Endothelial cell (in vitro differentiated cells): Measurements from ENCODE around the gene RRP36. TPM values are rescaled to one million over a fixed set of nuclear protein-coding genes. Genes with fewer than 3 reads are reported as not detected.

Experiments
- DNase-seq: peaks from one replicate; pipeline ENCODE4 v3.0.0; 2021; ENCODE audit warnings: low spot score
- H3K27ac Mint-ChIP-seq: one replicate; pipeline ENCODE4 v1.8.0; 2021; ENCODE audit warnings: mixed read lengths, inconsistent platforms; ENCODE audit not compliant: unreplicated experiment
- H3K27me3 Mint-ChIP-seq: one replicate; pipeline ENCODE4 v1.8.0; 2021; ENCODE audit warnings: mild to moderate bottlenecking, moderate library complexity, mixed read lengths, inconsistent platforms; ENCODE audit not compliant: unreplicated experiment
- H3K36me3 Mint-ChIP-seq: one replicate; pipeline ENCODE4 v1.8.0; 2021; ENCODE audit warnings: mild to moderate bottlenecking, low read depth, mixed read lengths, inconsistent platforms; ENCODE audit not compliant: unreplicated experiment
- H3K4me1 Mint-ChIP-seq: one replicate; pipeline ENCODE4 v1.8.0; 2021; ENCODE audit warnings: mild to moderate bottlenecking, mixed read lengths, inconsistent platforms; ENCODE audit not compliant: unreplicated experiment
- H3K4me3 Mint-ChIP-seq: one replicate; pipeline ENCODE4 v1.8.0; 2021; ENCODE audit warnings: mild to moderate bottlenecking, mixed read lengths, inconsistent platforms; ENCODE audit not compliant: unreplicated experiment
- H3K9me3 Mint-ChIP-seq: one replicate; pipeline ENCODE4 v1.8.0; 2021; ENCODE audit warnings: mixed read lengths, inconsistent platforms; ENCODE audit not compliant: unreplicated experiment
- CTCF ChIP-seq: fragments of 200-600 bp; sonication (generic); IDR thresholded peaks from one replicate; pipeline ENCODE4 v1.5.0; 2021; ENCODE audit warnings: antibody characterized with exemption; ENCODE audit not compliant: unreplicated experiment
- total RNA-seq: library from RNA; stranded (reverse); fragmentation: NEBNext Ultra II Directional; extraction: Animal tissue kit (Norgen Biotek cat#: 25700); gene quantifications from one replicate; pipeline ENCODE4 v1.2.1, GENCODE V29; 2021; ENCODE audit not compliant: unreplicated experiment

Gene RRP36
- total RNA-seq, 1 donor from 2014 or later, result 82.1 TPM

GRCh38 chr6:42984924-42985475 is 36.4 kb upstream of the RRP36 start:
- no peak for TF ChIP-seq CTCF
- Mint-ChIP-seq H3K27me3 (peaks cover 9% of the 10 kb centered on the region), H3K4me3 (peak overlapping the region; percentile 88), H3K36me3 (peaks cover 24% of the 10 kb centered on the region), H3K27ac (no peak overlapping the region), H3K4me1 (peaks cover 35% of the 10 kb centered on the region), H3K9me3 (no peaks in the 10 kb centered on the region)
- peak; percentile 18 for DNase-seq

GRCh38 chr6:42987533-42988451 is 33.6 kb upstream of the RRP36 start:
- Mint-ChIP-seq H3K4me1 (peaks cover 29% of the 10 kb centered on the region), H3K9me3 (no peaks in the 10 kb centered on the region), H3K4me3 (peak overlapping the region; percentile 40), H3K27me3 (peaks cover 7% of the 10 kb centered on the region), H3K36me3 (peaks cover 28% of the 10 kb centered on the region), H3K27ac (no peak overlapping the region)
- no peak for DNase-seq
- no peak for TF ChIP-seq CTCF

GRCh38 chr6:42988486-42989020 is 32.9 kb upstream of the RRP36 start:
- peaks cover 28% of the 10 kb centered on the region for H3K4me1 Mint-ChIP-seq
- TF ChIP-seq CTCF, result no peak
- no peak overlapping the region for H3K27ac Mint-ChIP-seq
- H3K27me3 Mint-ChIP-seq, result peaks cover 7% of the 10 kb centered on the region
- H3K9me3 Mint-ChIP-seq, result no peaks in the 10 kb centered on the region
- DNase-seq, result no peak
- no peak overlapping the region for H3K4me3 Mint-ChIP-seq
- H3K36me3 Mint-ChIP-seq, result peaks cover 30% of the 10 kb centered on the region

- H3K4me1 Mint-ChIP-seq, result peaks cover 24% of the 10 kb centered on the region
- H3K4me3 Mint-ChIP-seq, result no peak overlapping the region
- no peaks in the 10 kb centered on the region for H3K9me3 Mint-ChIP-seq
- H3K27me3 Mint-ChIP-seq, result peaks cover 6% of the 10 kb centered on the region
- DNase-seq, result no peak
- H3K27ac Mint-ChIP-seq, result no peak overlapping the region
- no peak for TF ChIP-seq CTCF
- H3K36me3 Mint-ChIP-seq, result peaks cover 32% of the 10 kb centered on the region
These were observed 31.5 kb upstream of the RRP36 start for GRCh38 chr6:42989923-42990322.

- peaks cover 3% of the 10 kb centered on the region for H3K27me3 Mint-ChIP-seq
- no peak for DNase-seq
- peaks cover 17% of the 10 kb centered on the region for H3K36me3 Mint-ChIP-seq
- no peaks in the 10 kb centered on the region for H3K9me3 Mint-ChIP-seq
- H3K4me1 Mint-ChIP-seq, result peaks cover under 1% of the 10 kb centered on the region
- peak overlapping the region; percentile 21 for H3K27ac Mint-ChIP-seq
- H3K4me3 Mint-ChIP-seq, result no peak overlapping the region
- no peak for TF ChIP-seq CTCF
These were observed 28.0 kb upstream of the RRP36 start for GRCh38 chr6:42993445-42993844.
